GM23248 (cell line): Measurements from ENCODE around the gene STARD10.

Source experiments
- EZH2 ChIP-seq: fragments of 200-600 bp; sonication (generic); IDR thresholded peaks from 2 replicates; pipeline ENCODE4 v1.6.1; 2018; ENCODE audit warnings: antibody characterized with exemption, mild to moderate bottlenecking; ENCODE audit not compliant: insufficient read depth, poor library complexity, severe bottlenecking
- EZH2phosphoT487 ChIP-seq: fragments of 200-600 bp; sonication (generic); IDR thresholded peaks from 2 replicates; pipeline ENCODE4 v1.6.1; 2018; ENCODE audit warnings: antibody characterized with exemption, moderate library complexity, mild to moderate bottlenecking, low read depth; ENCODE audit not compliant: insufficient read depth

DNA sequence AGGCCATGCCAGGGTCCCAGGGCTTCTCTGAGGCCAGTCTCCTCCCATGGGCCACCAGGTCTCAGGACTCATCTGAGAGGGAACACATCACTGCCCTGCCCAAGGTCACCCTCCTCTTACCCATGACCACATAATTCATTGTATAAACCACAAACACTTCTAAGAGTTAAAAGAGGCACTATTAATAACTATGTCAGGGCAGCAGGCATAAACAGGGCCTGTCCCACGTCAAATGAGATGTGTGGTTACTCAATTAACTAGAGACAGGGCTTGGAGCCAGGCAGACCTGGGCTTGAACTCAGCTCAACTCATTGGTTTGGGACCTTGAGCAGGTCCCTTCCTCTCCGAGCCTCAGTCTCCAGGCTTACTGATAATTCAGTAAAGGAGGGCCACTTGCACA is 74.7 kb downstream of the STARD10 start:
- TF ChIP-seq EZH2phosphoT487: no peak
- TF ChIP-seq EZH2: no peak
